SK-N-MC (cell line): ENCODE measurements around the gene TXNL1.

Source experiments
- EZH2 ChIP-seq: fragments of 200-600 bp; sonication (generic); IDR thresholded peaks from one replicate; pipeline ENCODE4 v1.6.1; 2017; ENCODE audit warnings: antibody characterized with exemption
- POLR2AphosphoS5 ChIP-seq: IDR thresholded peaks from 2 replicates; pipeline ENCODE4 v1.6.1; 2012; ENCODE audit warnings: mild to moderate bottlenecking, low read depth, low read length, borderline replicate concordance

- no peak for TF ChIP-seq EZH2
- TF ChIP-seq POLR2AphosphoS5, result no peak
Observed at GRCh38 chr18:56652802-56653201, 14.4 kb upstream of the TXNL1 start.
